Lower leg skin (tissue), 3 donors: ENCODE measurements around the gene CD28.

Experiments
- POLR2A ChIP-seq, 2 donors: fragments of 450-650 bp; IDR thresholded peaks; one replicate each; pipeline ENCODE4 v1.6.1; 2016 to 2017; ENCODE audit warnings: antibody characterized with exemption in 2 of 2, mild to moderate bottlenecking in 1 of 2, moderate library complexity in 1 of 2
- TF ChIP-seq, protein P1 (sequence below), 3 donors: fragments of 450-650 bp; IDR thresholded peaks; one replicate each; pipeline ENCODE4 v1.5.1; 2016; ENCODE audit warnings: antibody characterized with exemption in 3 of 3, mild to moderate bottlenecking in 3 of 3, moderate library complexity in 2 of 3

DNA sequence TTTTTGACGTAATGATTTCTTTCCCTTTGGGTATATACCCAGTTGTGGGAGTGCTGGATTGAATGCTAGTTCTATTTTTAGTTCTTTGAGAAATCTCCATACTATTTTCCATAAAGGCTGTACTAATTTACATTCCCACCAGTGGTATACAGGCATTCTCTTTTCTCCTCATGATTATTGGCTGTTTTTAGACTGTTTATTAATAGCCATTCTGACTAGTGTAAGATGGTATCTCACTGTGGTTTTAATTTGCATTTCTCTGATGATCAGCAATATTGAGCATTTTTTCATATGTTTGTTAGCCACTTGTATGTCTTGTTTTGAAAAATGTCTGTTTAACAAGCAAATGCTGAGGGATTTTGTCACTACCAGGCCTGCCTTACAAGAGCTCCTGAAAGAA, 9.2 kb upstream of the CD28 start:
- TF ChIP-seq, protein P1, sequence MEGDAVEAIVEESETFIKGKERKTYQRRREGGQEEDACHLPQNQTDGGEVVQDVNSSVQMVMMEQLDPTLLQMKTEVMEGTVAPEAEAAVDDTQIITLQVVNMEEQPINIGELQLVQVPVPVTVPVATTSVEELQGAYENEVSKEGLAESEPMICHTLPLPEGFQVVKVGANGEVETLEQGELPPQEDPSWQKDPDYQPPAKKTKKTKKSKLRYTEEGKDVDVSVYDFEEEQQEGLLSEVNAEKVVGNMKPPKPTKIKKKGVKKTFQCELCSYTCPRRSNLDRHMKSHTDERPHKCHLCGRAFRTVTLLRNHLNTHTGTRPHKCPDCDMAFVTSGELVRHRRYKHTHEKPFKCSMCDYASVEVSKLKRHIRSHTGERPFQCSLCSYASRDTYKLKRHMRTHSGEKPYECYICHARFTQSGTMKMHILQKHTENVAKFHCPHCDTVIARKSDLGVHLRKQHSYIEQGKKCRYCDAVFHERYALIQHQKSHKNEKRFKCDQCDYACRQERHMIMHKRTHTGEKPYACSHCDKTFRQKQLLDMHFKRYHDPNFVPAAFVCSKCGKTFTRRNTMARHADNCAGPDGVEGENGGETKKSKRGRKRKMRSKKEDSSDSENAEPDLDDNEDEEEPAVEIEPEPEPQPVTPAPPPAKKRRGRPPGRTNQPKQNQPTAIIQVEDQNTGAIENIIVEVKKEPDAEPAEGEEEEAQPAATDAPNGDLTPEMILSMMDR (IDR thresholded peaks at IDR 0.05): no peak
- no peak for TF ChIP-seq POLR2A (IDR thresholded peaks at IDR 0.05)
